Measurements from ENCODE around the gene IQGAP2.

IQGAP2 gene

DNA sequence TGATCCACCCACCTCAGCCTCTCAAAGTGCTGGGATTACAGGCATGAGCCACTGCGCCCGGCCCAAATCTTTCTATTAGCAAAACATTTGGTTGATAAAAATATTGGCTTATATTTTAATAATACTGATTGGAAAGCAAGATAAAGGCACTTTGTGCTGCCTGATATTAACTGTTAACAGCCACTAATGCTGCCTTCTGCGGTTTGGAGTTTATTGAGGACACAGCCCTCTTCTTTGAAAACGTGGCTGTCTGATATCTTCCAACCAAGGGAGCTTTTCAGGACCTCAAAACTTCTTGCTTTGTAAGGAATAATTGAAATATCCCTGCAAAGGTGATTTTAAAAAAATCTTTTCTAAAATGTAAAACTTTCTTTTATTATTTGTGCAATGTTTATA is 94.0 kb downstream of the IQGAP2 start:
- DNase-seq (ENCODE audit: low spot score), result no peak
- in situ Hi-C loops (cut with MboI; ENCODE audit: low pct_unique_long_range_greater_than_20kb, low sequenced_read_pairs, unreplicated experiment), result no loop called here
- TF ChIP-seq, protein P1, sequence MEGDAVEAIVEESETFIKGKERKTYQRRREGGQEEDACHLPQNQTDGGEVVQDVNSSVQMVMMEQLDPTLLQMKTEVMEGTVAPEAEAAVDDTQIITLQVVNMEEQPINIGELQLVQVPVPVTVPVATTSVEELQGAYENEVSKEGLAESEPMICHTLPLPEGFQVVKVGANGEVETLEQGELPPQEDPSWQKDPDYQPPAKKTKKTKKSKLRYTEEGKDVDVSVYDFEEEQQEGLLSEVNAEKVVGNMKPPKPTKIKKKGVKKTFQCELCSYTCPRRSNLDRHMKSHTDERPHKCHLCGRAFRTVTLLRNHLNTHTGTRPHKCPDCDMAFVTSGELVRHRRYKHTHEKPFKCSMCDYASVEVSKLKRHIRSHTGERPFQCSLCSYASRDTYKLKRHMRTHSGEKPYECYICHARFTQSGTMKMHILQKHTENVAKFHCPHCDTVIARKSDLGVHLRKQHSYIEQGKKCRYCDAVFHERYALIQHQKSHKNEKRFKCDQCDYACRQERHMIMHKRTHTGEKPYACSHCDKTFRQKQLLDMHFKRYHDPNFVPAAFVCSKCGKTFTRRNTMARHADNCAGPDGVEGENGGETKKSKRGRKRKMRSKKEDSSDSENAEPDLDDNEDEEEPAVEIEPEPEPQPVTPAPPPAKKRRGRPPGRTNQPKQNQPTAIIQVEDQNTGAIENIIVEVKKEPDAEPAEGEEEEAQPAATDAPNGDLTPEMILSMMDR (IDR thresholded peaks at IDR 0.05; ENCODE audit: extremely low read depth, insufficient read depth, missing control alignments), result no peak

DNA sequence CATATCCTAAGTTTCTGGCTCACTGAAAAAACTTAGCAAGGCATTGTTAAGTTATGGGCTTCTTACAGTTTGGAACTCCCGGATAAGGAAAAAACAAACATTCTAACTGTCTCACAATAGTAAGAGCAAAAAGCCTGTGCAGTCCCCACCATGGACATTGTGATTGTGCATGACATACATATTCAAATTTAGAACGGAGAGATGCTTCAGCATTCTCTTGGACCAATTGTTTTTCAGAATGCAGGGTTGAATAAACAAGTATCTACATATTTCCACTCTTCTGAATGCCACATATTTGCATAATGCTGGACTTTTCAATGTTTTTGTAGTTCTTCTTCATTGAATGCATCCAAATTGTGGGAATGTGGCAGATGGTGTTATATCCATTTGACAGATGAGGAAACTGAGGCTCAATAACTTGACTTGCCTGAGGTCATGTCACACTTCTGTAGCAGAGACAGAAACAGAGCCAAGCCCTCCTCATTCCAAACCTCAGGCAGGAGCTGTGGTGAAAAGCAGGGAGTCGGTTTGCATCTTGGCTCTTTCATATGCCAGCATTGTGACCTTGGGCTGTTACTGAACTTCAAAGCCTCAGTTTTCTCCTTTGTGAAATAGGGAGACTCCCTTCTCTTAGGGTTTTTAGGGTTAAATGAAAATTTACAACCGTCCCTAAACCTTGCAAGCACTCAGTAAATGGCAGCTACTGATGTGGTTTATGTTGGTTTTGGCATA is 95.1 kb downstream of the IQGAP2 start:
- in situ Hi-C loops (cut with MboI; ENCODE audit: low pct_unique_long_range_greater_than_20kb, low sequenced_read_pairs, unreplicated experiment), result no loop called here
- no peak for DNase-seq (ENCODE audit: low spot score)
- TF ChIP-seq, protein P1 (IDR thresholded peaks at IDR 0.05; ENCODE audit: extremely low read depth, insufficient read depth, missing control alignments), result no peak

DNA sequence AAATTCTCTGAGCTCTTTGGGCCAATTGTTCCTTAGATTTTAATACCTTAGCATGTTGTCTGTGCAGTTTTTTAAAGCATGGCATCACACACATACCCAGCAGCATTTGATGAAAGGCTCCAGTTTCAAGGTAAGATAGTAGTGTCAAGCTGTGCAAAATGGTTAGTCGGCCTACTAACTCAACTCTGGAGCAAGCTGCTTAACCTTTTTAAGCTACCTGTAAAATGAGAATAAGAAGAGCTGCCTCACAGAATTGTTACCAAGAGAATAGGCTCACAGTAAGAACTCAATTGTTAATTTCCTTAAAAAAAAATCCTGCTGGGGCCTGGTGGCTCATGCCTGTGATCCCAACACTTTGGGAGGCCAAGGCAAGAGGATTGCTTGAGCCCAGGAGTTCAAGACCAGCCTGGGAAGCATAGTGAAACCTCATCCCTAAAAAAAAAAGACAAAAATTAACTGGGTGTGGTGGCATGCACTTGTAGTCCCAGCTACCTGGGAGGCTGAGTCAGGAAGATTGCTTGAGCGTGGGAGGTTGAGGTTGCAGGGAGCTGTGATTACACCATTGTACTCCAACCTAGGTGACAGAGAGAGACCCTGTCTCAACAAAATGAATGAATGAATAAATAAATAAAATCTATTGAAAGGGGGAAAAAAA is 96.5 kb downstream of the IQGAP2 start:
- in situ Hi-C loops (cut with MboI; ENCODE audit: low pct_unique_long_range_greater_than_20kb, low sequenced_read_pairs, unreplicated experiment), result no loop called here
- TF ChIP-seq, protein P1 (IDR thresholded peaks at IDR 0.05; ENCODE audit: extremely low read depth, insufficient read depth, missing control alignments), result no peak
- no peak for DNase-seq (ENCODE audit: low spot score)

DNA sequence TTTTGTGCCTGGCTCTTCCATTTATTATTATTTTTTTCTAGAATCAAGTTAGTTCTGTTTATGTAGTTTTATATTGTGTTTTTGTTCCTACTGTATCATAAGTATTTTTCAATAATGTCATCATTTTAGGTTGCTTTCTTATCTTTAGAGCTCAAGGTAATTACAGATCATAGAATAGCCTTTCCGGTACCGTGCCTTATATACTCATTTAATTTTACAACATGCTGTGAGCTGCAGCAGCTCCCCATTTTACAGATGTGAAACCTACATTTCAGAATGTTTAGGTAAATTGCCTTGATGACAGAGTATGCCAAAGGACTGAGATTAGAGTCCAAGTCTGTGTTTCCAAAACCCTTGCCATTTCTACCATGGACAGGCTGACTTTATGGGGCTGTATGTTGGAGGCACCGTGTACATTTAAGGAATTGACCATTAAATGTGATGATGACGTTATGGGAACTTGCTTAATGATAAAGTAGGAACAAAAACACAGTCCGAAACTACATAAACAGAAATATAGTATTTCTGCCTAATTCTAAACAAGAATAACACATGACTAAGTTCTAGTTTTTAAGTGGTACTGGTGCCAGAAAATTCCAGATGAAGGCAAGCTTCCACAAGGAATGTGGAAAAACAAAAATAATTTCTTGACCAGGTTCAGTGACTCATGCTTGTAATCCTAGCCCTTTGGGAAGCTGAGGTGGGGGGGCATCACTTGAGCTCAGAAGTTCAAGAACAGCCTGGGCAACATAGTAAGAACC is 97.7 kb downstream of the IQGAP2 start:
- TF ChIP-seq, protein P1 (IDR thresholded peaks at IDR 0.05; ENCODE audit: extremely low read depth, insufficient read depth, missing control alignments), result no peak

DNA sequence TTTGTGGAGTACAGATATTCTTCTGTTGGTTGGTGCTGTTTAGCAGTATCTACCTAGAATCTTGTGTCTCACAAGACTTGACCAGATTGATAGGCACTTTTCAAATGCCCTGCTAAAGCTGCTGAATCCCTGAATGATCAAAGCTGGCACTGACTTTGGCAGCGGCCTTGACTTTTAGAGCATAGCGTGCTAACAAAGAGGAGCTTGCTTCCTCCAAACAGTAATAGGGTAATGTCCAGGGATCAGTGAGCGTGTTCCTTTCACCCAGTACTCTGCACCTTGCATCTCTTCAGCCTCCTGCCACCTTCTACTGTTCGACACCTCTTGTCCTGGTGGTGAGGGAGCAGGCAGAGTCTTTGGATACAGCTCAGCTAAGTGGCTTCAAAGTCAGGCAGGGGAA is 100.8 kb downstream of the IQGAP2 start:
- TF ChIP-seq, protein P1 (IDR thresholded peaks at IDR 0.05; ENCODE audit: extremely low read depth, insufficient read depth, missing control alignments), result no peak
- no peak for DNase-seq (ENCODE audit: low spot score)
- in situ Hi-C loops (cut with MboI; ENCODE audit: low pct_unique_long_range_greater_than_20kb, low sequenced_read_pairs, unreplicated experiment), result no loop called here

More for the DNA sequence above, 97.7 kb downstream of the IQGAP2 start:
- DNase-seq (ENCODE audit: low spot score), result no peak
- in situ Hi-C loops (cut with MboI; ENCODE audit: low pct_unique_long_range_greater_than_20kb, low sequenced_read_pairs, unreplicated experiment), result no loop called here

DNA sequence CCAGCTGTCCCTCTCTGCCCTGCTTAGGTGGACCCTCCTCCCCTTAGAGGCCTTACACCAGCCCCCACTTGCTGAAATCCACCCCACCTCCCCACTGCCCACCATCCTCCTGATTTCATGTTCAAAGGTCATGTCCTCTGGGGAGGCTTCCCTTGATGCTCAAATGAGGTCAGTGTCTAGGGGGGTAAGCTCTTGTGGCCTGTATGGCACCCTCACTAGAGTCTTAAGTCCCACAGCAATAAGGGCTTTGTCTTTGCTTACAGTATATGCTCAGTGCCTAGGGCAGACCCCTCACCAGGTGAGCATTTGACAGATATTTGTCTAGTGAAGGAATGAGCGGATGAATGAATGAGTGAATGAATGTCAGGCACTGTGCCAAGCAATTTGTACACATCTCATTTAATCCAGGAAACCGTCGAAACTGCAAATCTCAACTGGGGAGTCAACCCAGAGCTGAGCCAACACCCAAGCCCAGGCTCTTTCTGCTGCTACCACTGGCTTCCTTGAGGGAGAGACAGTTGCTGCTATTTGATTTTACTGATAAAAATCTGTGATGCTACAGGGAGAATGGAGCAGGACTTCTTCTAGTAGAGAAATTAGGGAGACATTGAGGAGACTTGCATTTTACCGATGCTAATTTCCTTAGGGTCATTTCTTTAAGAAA is 101.9 kb downstream of the IQGAP2 start:
- TF ChIP-seq, protein P1 (IDR thresholded peaks at IDR 0.05; ENCODE audit: extremely low read depth, insufficient read depth, missing control alignments), result no peak
- no peak for DNase-seq (ENCODE audit: low spot score)
- in situ Hi-C loops (cut with MboI; ENCODE audit: low pct_unique_long_range_greater_than_20kb, low sequenced_read_pairs, unreplicated experiment), result no loop called here
